K562 (cell line): ENCODE results near the gene ANKRD60. TPM values are rescaled to one million over a fixed set of nuclear protein-coding genes. Genes with fewer than 3 reads are reported as not detected.
A peak's percentile ranks its signal among the peaks of the same experiment; 100 is the strongest.

Source experiments
- AFF1 ChIP-seq, 2 experiments: fragments of 450-650 bp; IDR thresholded peaks; 2 replicates each; pipeline ENCODE4 v1.6.1; 2018; ENCODE audit warnings: mild to moderate bottlenecking in 2 of 2, low read depth in 1 of 2; ENCODE audit not compliant: partially characterized antibody in 2 of 2
- CEBPG ChIP-seq, 3 experiments: fragments of 200-800 bp in 1 of 3; sonication (Bioruptor generic) in 1 of 3; sonication (generic) in 1 of 3; formaldehyde crosslinking in 1 of 3; IDR thresholded peaks in 2 of 3; conservative IDR thresholded peaks in 1 of 3; 2 replicates each; pipeline versions ENCODE4 v1.6.1 to v1.8.0; 2016 to 2022; ENCODE audit warnings: missing compliant biosample characterization in 2 of 3, missing genetic modification characterization in 2 of 3, mild to moderate bottlenecking in 1 of 3, missing genetic modification reagents in 1 of 3
- CEBPZ ChIP-seq: fragments of 150-350 bp; IDR thresholded peaks from 2 replicates; pipeline ENCODE4 v1.6.1; 2014; ENCODE audit warnings: low read depth, mild to moderate bottlenecking, low read length, borderline replicate concordance
- CHD1 ChIP-seq: fragments of 200-600 bp; sonication (generic); IDR thresholded peaks from one replicate; pipeline ENCODE4 v1.6.1; 2012; ENCODE audit warnings: mild to moderate bottlenecking, moderate library complexity, low read length, inconsistent platforms
- ELK3 ChIP-seq: fragments of 450-650 bp; formaldehyde crosslinking; IDR thresholded peaks from 2 replicates; pipeline ENCODE4 v1.4.0; 2020; ENCODE audit warnings: mild to moderate bottlenecking
- KDM5B ChIP-seq: fragments of 200-600 bp; sonication (generic); IDR thresholded peaks from 2 replicates; pipeline ENCODE4 v1.6.1; 2012; ENCODE audit warnings: low read depth, mild to moderate bottlenecking, moderate library complexity, low read length, control low read depth, inconsistent platforms; ENCODE audit not compliant: insufficient replicate concordance
- MAFK ChIP-seq: IDR thresholded peaks from 2 replicates; pipeline ENCODE4 v1.6.1; 2011; ENCODE audit warnings: low read length, improper control_type of control experiment
- NFIX ChIP-seq: fragments of 250-450 bp; sonication (Bioruptor Pico); IDR thresholded peaks from 2 replicates; pipeline ENCODE4 v1.4.0; 2020; ENCODE audit warnings: low read depth, mild to moderate bottlenecking, moderate library complexity
- PHF21A ChIP-seq: fragments of 450-650 bp; IDR thresholded peaks from 2 replicates; pipeline ENCODE4 v1.6.1; 2017; ENCODE audit warnings: low read depth, borderline replicate concordance
- TAF15 ChIP-seq: fragments of 200-400 bp; formaldehyde crosslinking; IDR thresholded peaks from 2 replicates; pipeline ENCODE4 v1.6.1; 2017; ENCODE audit warnings: mild to moderate bottlenecking, low read depth, low read length, moderate library complexity
- THAP7 ChIP-seq: fragments of 250-450 bp; sonication (Bioruptor Pico); IDR thresholded peaks from 2 replicates; pipeline ENCODE4 v1.5.0; 2021
- ZNF140 ChIP-seq: fragments of 250-450 bp; sonication (Bioruptor Pico); IDR thresholded peaks from 2 replicates; pipeline ENCODE4 v1.8.0; 2021; ENCODE audit warnings: moderate library complexity, mild to moderate bottlenecking, inconsistent platforms
- ZNF274 ChIP-seq: IDR thresholded peaks from 2 replicates; pipeline ENCODE4 v1.6.1; 2011; ENCODE audit warnings: low read depth, mild to moderate bottlenecking, low read length, moderate library complexity, borderline replicate concordance
- ZNF444 ChIP-seq: fragments of 250-450 bp; sonication (Bioruptor Pico); IDR thresholded peaks from 2 replicates; pipeline ENCODE4 v1.4.0; 2020; ENCODE audit warnings: mild to moderate bottlenecking, moderate library complexity
- ZNF561 ChIP-seq: fragments of 450-650 bp; formaldehyde crosslinking; conservative IDR thresholded peaks from 2 replicates; pipeline ENCODE4 v1.4.0; 2020; ENCODE audit warnings: mild to moderate bottlenecking, moderate library complexity
- ZSCAN29 ChIP-seq: fragments of 450-650 bp; IDR thresholded peaks from 2 replicates; pipeline ENCODE4 v1.6.1; 2017
- polyA plus RNA-seq, 8 experiments: library from polyadenylated mRNA; depleted of rRNA in 4 of 8; stranded (reverse) in 5 of 8; unstranded in 3 of 8; fragments of >200 nt; fragmentation: Nextera tagmentation in 2 of 8; fragmentation: Illumina TruSeq in 1 of 8; extraction: Ambion mirVana in 2 of 8; extraction: Trizol in 1 of 8; gene quantifications; 2 replicates each; pipeline versions ENCODE4 v1.2.1 to v1.2.3, GENCODE V29; 2011 to 2014; ENCODE audit warnings: inconsistent platforms in 1 of 8, missing spikeins in 1 of 8
- total RNA-seq, 7 experiments: library from RNA; depleted of rRNA in 6 of 7; stranded (reverse); fragments of >200 nt in 6 of 7; fragmentation: Illumina TruSeq in 2 of 7; extraction: Trizol in 2 of 7; gene quantifications; 2 replicates each; pipeline versions ENCODE4 v1.2.1 to v1.2.3, GENCODE V29; 2011 to 2021; ENCODE audit warnings: low replicate concordance in 1 of 7

Gene ANKRD60
- total and polyA plus RNA-seq, 9 of the 15 experiments (the other 6 are each of a cell fraction or from before 2014, with no cell fraction given), result not detected

- peak; percentile 92 for TF ChIP-seq ZNF140 (CRISPR knock-in tag)
- peak; percentile 63 for TF ChIP-seq NFIX (CRISPR knock-in tag)
- peak; percentile 74; the same call in 1 of the 2 replicates for TF ChIP-seq ZNF444 (CRISPR knock-in tag)
- TF ChIP-seq THAP7 (CRISPR knock-in tag), result no peak
- peak; percentile 74; the same call in 1 of the 2 replicates for TF ChIP-seq MAFK
- no peak for TF ChIP-seq CHD1
- peak; percentile 88 for TF ChIP-seq CEBPG (CRISPR knock-in tag; IDR thresholded peaks at IDR 0.05)
- peak; percentile 58 to 94; a peak in 3 of 4 replicates for TF ChIP-seq CEBPG (tag; conservative IDR thresholded peaks at IDR 0.05 in 1 of 2, IDR thresholded peaks at IDR 0.05 in 1 of 2)
- TF ChIP-seq CEBPZ, result no peak
- TF ChIP-seq TAF15, result no peak
- TF ChIP-seq AFF1 (IDR thresholded peaks at IDR 0.05; ENCODE audit: low read depth in 1 of 2, partially characterized antibody in 2 of 2), result peak; percentile 64 to 65
- no peak for TF ChIP-seq KDM5B
- no peak for TF ChIP-seq PHF21A
- TF ChIP-seq ZNF274, result no peak
- peak; percentile 89 for TF ChIP-seq ZNF561 (CRISPR knock-in tag)
- peak; percentile 72 for TF ChIP-seq ELK3 (CRISPR knock-in tag)
- no peak for TF ChIP-seq ZSCAN29
Measured at GRCh38 chr20:58251979-58252591, 23.6 kb upstream of the ANKRD60 start (continued).
